Esophagus (tissue), 2 donors: ENCODE measurements around the gene TMEM178B. TPM values are rescaled to one million over a fixed set of nuclear protein-coding genes. Genes with fewer than 3 reads are reported as not detected.
A peak's percentile ranks its signal among the peaks of the same experiment; 100 is the strongest.

Experiments used
- H3K27ac ChIP-seq, 2 donors: one replicate each; pipeline ENCODE4 v1.5.1; 2013; ENCODE audit warnings: low read depth in 2 of 2, mild to moderate bottlenecking in 2 of 2, inconsistent platforms in 1 of 2, low read length in 1 of 2, moderate library complexity in 1 of 2
- H3K27me3 ChIP-seq, 2 donors: one replicate each; pipeline ENCODE4 v1.6.1; 2013; ENCODE audit warnings: low read length in 2 of 2, control low read depth in 1 of 2, mild to moderate bottlenecking in 1 of 2; ENCODE audit not compliant: insufficient read depth in 2 of 2, control insufficient read depth in 1 of 2
- H3K36me3 ChIP-seq, 2 donors: one replicate each; pipeline ENCODE4 v1.6.1; 2013; ENCODE audit warnings: low read length in 1 of 2; ENCODE audit not compliant: control insufficient read depth in 2 of 2, insufficient read depth in 2 of 2
- H3K4me1 ChIP-seq, 2 donors: one replicate each; pipeline ENCODE4 v1.6.1; 2013; ENCODE audit warnings: low read length in 1 of 2; ENCODE audit not compliant: control insufficient read depth in 2 of 2, insufficient read depth in 2 of 2
- H3K4me3 ChIP-seq, 2 donors: one replicate each; pipeline ENCODE4 v1.5.1; 2013; ENCODE audit warnings: low read length in 2 of 2, mild to moderate bottlenecking in 2 of 2, low read depth in 1 of 2, moderate library complexity in 1 of 2
- H3K9me3 ChIP-seq, 2 donors: one replicate each; pipeline ENCODE4 v1.6.1; 2013; ENCODE audit warnings: mild to moderate bottlenecking in 2 of 2, low read depth in 1 of 2, low read length in 1 of 2, moderate library complexity in 1 of 2; ENCODE audit not compliant: control insufficient read depth in 2 of 2, insufficient read depth in 1 of 2
- WGBS, 2 donors: extraction: QIAGEN DNeasy Blood & Tissue Kit; methylation state at CpG; one replicate each; pipeline ENCODE4 v1.1.7; 2013; 5-methylcytosine and 5-hydroxymethylcytosine counted together
- polyA plus RNA-seq, 2 donors: library from polyadenylated mRNA; stranded (reverse); fragments of 200-250 nt; gene quantifications; one replicate each; pipeline ENCODE4 v1.2.3, GENCODE V29; 2013
- donor health status: healthy with polysubstance abuse.
- donor health status: Bipolar disorder and iron deficiency.

Gene TMEM178B
- polyA plus RNA-seq, 2 donors, result 0.21 to 0.26 TPM

DNA sequence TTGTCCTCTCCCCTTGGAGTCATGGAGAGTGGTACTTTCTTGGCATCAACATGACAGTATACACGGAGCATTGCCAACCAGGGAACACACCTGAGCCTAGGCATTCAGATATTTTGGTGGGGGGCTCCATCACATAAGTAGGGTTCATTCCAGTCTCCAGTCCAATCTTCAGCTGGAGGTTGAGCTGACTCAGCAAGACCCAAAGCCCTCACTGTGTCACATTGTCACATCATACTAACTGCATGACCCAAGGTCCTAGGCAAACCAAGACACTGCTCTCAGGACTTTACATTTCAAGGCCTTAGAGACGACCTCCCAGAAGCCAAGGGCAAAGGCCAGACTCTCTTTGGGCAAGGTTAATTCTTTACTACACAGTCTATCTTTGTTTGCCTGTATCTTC, 190.1 kb downstream of the TMEM178B start:
- Histone ChIP-seq H3K27me3 (no peaks in the 10 kb centered on the region), H3K27ac (no peak overlapping the region), H3K36me3 (no peaks in the 10 kb centered on the region), H3K4me3 (no peak overlapping the region), H3K9me3 (peaks cover 0 to 3% of the 10 kb centered on the region in 2 donors), H3K4me1 (no peaks in the 10 kb centered on the region)
- WGBS, 2 donors, result 54 to 58% methylated on average over 2 of the region's 2 CpGs

DNA sequence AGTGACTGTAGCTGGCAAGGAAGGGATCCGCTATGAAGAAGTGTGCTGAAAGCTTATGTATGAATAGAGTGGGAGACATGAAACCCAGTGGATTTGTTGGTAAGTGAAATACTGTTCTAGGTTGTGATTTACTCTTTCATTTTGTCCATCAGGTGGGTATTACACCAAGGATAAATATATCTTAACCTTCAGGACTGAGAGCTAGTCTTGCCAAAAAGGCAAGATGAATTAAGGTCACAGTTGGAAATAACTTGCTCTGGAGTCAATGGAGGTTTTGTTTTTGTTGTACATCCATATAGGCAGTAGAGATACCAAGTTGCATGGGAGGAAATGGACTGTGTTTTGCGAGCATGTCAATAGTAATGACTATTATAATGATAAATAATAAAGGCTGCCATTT, 190.6 kb downstream of the TMEM178B start:
- H3K9me3 ChIP-seq, result peaks cover 0 to 3% of the 10 kb centered on the region in 2 donors
- 81 to 85% methylated on average over 2 of the region's 2 CpGs for WGBS, 2 donors
- no peaks in the 10 kb centered on the region for H3K27me3 ChIP-seq
- H3K4me1 ChIP-seq, result no peaks in the 10 kb centered on the region
- no peak overlapping the region for H3K4me3 ChIP-seq
- H3K27ac ChIP-seq, result no peak overlapping the region
- H3K36me3 ChIP-seq, result no peaks in the 10 kb centered on the region

DNA sequence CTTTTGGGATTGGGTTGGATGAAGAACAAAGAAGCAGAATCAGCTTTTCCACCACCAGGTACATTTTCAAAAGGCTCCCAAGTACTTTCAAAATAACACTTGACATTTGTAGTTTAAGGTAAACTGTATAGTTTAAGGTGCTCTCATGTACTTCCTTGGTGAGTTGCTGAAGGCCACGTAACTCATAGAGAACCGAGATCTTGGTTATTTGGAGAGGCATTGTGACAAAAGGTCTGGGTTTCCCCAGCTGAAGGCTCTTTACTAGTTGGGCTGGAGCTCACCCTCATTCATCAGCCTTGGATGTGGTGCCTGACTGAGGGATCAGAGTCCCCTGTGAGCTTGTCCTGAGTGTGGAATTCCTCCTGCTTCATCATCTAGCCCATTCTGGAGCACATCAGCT, 191.8 kb downstream of the TMEM178B start:
- no peaks in the 10 kb centered on the region for H3K9me3 ChIP-seq
- H3K4me1 ChIP-seq, result no peaks in the 10 kb centered on the region
- H3K27me3 ChIP-seq, result no peaks in the 10 kb centered on the region
- H3K4me3 ChIP-seq, result no peak overlapping the region
- no peaks in the 10 kb centered on the region for H3K36me3 ChIP-seq
- H3K27ac ChIP-seq, result no peak overlapping the region
- WGBS, 2 donors, result 83 to 87% methylated on average over 2 of the region's 2 CpGs

DNA sequence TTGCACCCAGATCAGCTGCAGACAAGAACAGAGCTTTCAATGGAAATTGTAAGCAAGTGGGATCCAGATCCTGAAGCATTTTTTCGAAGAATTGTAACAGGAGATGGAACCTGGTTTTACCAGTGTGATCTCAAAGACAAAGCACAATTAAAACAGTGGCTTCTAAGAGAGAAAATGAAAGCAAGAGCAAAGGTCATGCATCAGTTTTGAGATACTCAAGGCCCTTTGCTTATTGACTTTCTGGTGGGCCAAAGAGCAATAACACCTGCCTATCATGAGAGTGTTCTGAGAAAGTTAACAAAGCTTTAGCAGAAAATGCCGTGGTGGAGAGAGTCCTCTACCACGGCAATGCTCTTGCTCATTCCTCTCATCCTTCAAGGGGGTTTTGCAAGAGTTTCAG, 194.8 kb downstream of the TMEM178B start:
- no peaks in the 10 kb centered on the region for H3K27me3 ChIP-seq
- H3K4me1 ChIP-seq, result no peaks in the 10 kb centered on the region
- no peak overlapping the region for H3K4me3 ChIP-seq
- H3K27ac ChIP-seq, result no peak overlapping the region
- no peaks in the 10 kb centered on the region for H3K36me3 ChIP-seq
- WGBS, 2 donors, result 77 to 80% methylated on average over 3 of the region's 3 CpGs
- no peaks in the 10 kb centered on the region for H3K9me3 ChIP-seq

DNA sequence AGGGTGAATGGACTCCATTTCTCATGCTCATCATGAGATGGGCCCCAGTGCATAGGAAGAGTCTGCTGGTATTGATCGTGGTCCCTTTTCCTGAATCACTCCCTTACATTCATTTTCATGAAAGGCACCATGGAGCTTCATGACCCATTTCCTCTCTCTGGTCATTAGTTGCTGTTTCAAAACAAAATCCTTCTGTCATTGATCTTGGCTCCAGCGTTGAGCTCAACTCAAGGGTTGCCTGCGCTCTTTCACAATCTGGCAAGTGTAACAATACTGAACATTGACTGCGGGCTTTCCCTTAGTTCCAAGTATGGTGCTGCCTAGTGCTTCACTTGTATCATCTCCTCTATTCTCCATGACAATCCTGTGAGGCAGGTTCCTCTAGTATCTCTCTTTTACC, 197.6 kb downstream of the TMEM178B start:
- H3K36me3 ChIP-seq, result no peaks in the 10 kb centered on the region
- no peaks in the 10 kb centered on the region for H3K4me1 ChIP-seq
- no peak overlapping the region for H3K4me3 ChIP-seq
- no peaks in the 10 kb centered on the region for H3K27me3 ChIP-seq
- 88 to 89% methylated on average over 4 of the region's 4 CpGs for WGBS, 2 donors
- no peaks in the 10 kb centered on the region for H3K9me3 ChIP-seq
- no peak overlapping the region for H3K27ac ChIP-seq

DNA sequence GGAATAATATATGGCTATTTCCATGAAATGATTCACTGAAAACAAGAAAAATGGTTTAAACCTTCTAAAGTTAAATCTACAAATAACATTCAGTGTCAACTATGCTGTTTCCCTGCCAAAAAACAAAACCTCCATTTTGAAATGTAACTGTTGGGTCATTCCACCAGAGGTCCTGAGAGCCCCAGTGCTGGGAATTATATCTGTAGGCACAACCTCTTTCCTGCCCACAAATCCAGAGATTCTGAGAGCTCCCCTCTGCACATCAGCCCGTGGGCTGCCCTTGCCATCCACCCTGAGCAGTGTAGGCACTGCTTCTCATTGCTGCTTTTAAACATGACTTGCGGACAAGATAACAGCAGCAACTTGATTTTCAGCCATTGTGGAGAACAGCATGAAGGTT, 198.6 kb downstream of the TMEM178B start:
- 72 to 77% methylated on average over 2 of the region's 2 CpGs for WGBS, 2 donors

DNA sequence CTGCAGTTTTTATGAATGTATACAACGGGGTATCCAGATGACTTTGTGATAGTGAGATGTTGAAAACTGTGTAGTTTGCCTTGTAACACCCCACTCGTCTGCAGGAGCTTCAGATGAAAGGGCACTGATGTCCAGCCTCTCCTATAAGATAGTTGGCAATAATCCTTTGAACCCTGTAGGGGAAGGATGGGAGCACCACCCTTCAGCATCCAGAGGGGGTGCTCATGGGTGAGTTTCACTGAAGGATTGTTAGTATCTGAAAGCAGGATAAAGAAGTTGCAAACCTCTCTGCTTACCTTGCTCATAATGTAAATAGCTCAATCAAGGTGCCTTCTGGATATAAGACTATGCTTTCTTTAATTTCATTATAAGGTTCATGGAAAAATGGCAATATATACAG, 201.5 kb downstream of the TMEM178B start:
- H3K27me3 ChIP-seq, result no peaks in the 10 kb centered on the region
- no peaks in the 10 kb centered on the region for H3K36me3 ChIP-seq
- 60 to 67% methylated on average over 2 of the region's 2 CpGs for WGBS, 2 donors
- no peaks in the 10 kb centered on the region for H3K4me1 ChIP-seq
- H3K4me3 ChIP-seq, result no peak overlapping the region
- H3K9me3 ChIP-seq, result no peaks in the 10 kb centered on the region
- H3K27ac ChIP-seq, result no peak overlapping the region

More for the DNA sequence above, 198.6 kb downstream of the TMEM178B start:
- H3K9me3 ChIP-seq, result no peaks in the 10 kb centered on the region
- no peak overlapping the region for H3K4me3 ChIP-seq
- no peaks in the 10 kb centered on the region for H3K36me3 ChIP-seq
- no peaks in the 10 kb centered on the region for H3K27me3 ChIP-seq
- H3K4me1 ChIP-seq, result no peaks in the 10 kb centered on the region
- H3K27ac ChIP-seq, result no peak overlapping the region

DNA sequence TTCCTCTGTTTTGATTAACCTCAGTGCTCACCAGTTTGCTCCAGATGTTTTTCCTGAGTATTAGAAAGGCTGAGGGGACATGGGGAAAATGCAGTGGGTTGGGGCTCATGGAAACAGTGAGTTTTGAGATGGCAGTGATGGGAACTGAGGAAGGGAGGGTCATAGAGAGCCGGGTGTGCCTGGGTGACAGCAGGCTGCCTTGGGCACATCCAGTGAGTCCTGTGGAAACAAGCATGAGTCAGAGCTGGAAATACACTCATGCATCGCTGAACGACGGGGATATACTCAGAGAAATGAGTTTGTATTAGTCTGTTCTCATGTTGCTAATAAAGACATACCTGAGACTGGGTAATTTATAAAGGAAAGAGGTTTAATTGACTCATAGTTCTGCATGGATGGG, 202.2 kb downstream of the TMEM178B start:
- Histone ChIP-seq H3K27ac (peak overlapping the region in 1 of 2 donors; percentile 14), H3K9me3 (no peaks in the 10 kb centered on the region), H3K27me3 (no peaks in the 10 kb centered on the region), H3K36me3 (no peaks in the 10 kb centered on the region), H3K4me1 (no peaks in the 10 kb centered on the region), H3K4me3 (no peak overlapping the region)
- 44 to 66% methylated on average over 4 of the region's 4 CpGs for WGBS, 2 donors

DNA sequence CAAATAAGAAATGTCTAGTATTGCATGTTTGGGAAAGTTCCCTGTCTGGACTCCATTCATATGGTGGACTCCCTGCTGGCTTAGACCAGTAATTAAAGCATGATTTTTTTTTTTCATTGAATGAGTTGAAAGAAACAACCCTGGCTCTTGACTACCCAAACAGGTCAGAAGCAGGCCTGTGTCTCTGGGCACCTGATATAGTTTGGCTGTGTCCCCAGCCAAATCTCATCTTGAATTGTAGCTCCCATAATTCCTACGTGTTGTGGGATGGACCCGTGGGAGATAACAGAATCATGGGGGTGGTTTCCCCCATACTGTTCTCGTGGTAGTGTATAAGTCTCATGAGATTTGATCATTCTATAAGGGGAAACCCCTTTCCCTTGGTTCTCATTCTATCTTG, 206.2 kb downstream of the TMEM178B start:
- WGBS, 2 donors, result 71 to 75% methylated on average over 3 of the region's 3 CpGs

DNA sequence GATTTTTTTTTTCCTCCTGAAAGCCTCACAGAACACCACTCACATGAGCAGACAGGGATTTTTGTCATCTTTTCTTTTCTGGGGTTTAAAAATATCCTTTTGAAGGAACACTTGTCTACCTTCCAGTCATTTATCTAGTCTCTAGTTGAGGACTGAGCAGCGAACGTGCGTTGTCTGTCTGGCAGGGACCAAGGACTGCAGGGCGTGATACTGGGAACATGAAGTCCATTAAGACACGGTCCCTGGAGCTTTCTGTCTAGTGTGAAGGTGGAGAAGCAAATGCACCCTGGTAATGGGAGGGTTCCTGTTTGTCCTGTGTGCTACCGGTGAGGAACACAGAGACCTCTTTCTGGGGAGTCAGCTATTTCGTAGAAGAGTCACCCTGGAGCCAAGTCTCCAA, 207.4 kb downstream of the TMEM178B start:
- Histone ChIP-seq H3K4me3 (no peak overlapping the region), H3K9me3 (no peaks in the 10 kb centered on the region), H3K27ac (no peak overlapping the region), H3K4me1 (peaks cover 0 to 3% of the 10 kb centered on the region in 2 donors), H3K36me3 (no peaks in the 10 kb centered on the region), H3K27me3 (no peaks in the 10 kb centered on the region)
- WGBS, 2 donors, result 70 to 78% methylated on average over 7 of the region's 7 CpGs

More for the DNA sequence above, 206.2 kb downstream of the TMEM178B start:
- H3K4me3 ChIP-seq, result no peak overlapping the region
- no peaks in the 10 kb centered on the region for H3K36me3 ChIP-seq
- no peaks in the 10 kb centered on the region for H3K9me3 ChIP-seq
- peaks cover 0 to 3% of the 10 kb centered on the region in 2 donors for H3K4me1 ChIP-seq
- H3K27ac ChIP-seq, result no peak overlapping the region
- H3K27me3 ChIP-seq, result no peaks in the 10 kb centered on the region
